HCT116 (cell line): ENCODE measurements around the gene STH. TPM values are rescaled to one million over a fixed set of nuclear protein-coding genes. Genes with fewer than 3 reads are reported as not detected.

Source experiments
- ATAC-seq: fragments of 200-7000 bp; cut with Tn5 transposase; 2 replicates; pipeline ENCODE4 v1.9.1; 2020; ENCODE audit warnings: mild to moderate bottlenecking, moderate library complexity
- BruUV-seq: library from RNA; stranded (reverse); fragments of 400-500 nt; replicated peaks from 2 replicates; lab custom pipeline; 2021; lab: Mats Ljungman, UMichigan
- CTCF ChIA-PET: fragments of 300-600 bp; sonication (Branson Sonifier 250); formaldehyde crosslinking; loops from one replicate; lab custom pipeline; 2021; ENCODE audit warnings: antibody characterized with exemption; lab: Charles Lee
- POLR2A ChIA-PET: fragments of 300-600, 350-600 bp; sonication (Branson Sonifier 250); formaldehyde crosslinking; loops from one replicate; lab custom pipeline; 2021; ENCODE audit warnings: antibody characterized with exemption; lab: Charles Lee
- RAD21 ChIA-PET, 2 experiments: fragments of 300-600 bp; sonication (Branson Sonifier 250); formaldehyde crosslinking; loops; one replicate each; lab custom pipeline; 2023; ENCODE audit warnings: low total read pairs in 2 of 2; ENCODE audit not compliant: uncharacterized antibody in 2 of 2, unreplicated experiment in 2 of 2, low non-redundant PET in 1 of 2; lab: Charles Lee
- DNase-seq: peaks from one replicate; pipeline ENCODE4 v3.0.0-alpha.2; 2010; ENCODE audit warnings: low read depth, low spot score
- H2AFZ ChIP-seq: fragments of 200-600 bp; shearing (Covaris generic), sonication (generic); 2 replicates; pipeline ENCODE4 v1.6.1; 2017; ENCODE audit warnings: low read depth, mixed run types, mixed read lengths, antibody characterized with exemption, low read length; ENCODE audit not compliant: poor library complexity, severe bottlenecking
- H3K27ac ChIP-seq: 2 replicates; pipeline ENCODE4 v1.5.1; 2012; ENCODE audit warnings: low read depth, low read length
- H3K27me3 ChIP-seq: fragments of 200-600 bp; sonication (generic); 2 replicates; pipeline ENCODE4 v1.6.1; 2016; ENCODE audit warnings: mixed run types, low read length, mixed read lengths; ENCODE audit not compliant: insufficient read depth
- H3K36me3 ChIP-seq, 2 experiments: fragments of 200-500 bp in 1 of 2; fragments of 200-600 bp in 1 of 2; sonication (Bioruptor generic) in 1 of 2; sonication (generic) in 1 of 2; 2 replicates each; pipeline versions ENCODE4 v1.5.1 to v1.6.1; 2014 to 2016; ENCODE audit warnings: low read length in 2 of 2, inconsistent platforms in 1 of 2, mixed read lengths in 1 of 2, mixed run types in 1 of 2; ENCODE audit not compliant: insufficient read depth in 2 of 2, control insufficient read depth in 1 of 2
- H3K4me1 ChIP-seq, 2 experiments: fragments of 200-600 bp in 1 of 2; sonication (generic) in 1 of 2; 2 replicates each; pipeline versions ENCODE4 v1.5.1 to v1.6.1; 2012 to 2017; ENCODE audit warnings: low read length in 2 of 2, inconsistent platforms in 1 of 2, mild to moderate bottlenecking in 1 of 2, mixed read lengths in 1 of 2, mixed run types in 1 of 2, moderate library complexity in 1 of 2; ENCODE audit not compliant: insufficient read depth in 2 of 2, control insufficient read depth in 1 of 2
- H3K4me2 ChIP-seq: fragments of 200-600 bp; sonication (generic); 2 replicates; pipeline ENCODE4 v1.6.1; 2017; ENCODE audit warnings: mixed run types, low read length, mixed read lengths
- H3K4me3 ChIP-seq, 2 experiments: fragments of 200-600 bp in 1 of 2; sonication (generic) in 1 of 2; replicated peaks in 1 of 2; 2 replicates each; pipeline ENCODE4 v1.5.1; 2011 to 2016; ENCODE audit warnings: low read length in 2 of 2, control low read depth in 1 of 2, low read depth in 1 of 2, mild to moderate bottlenecking in 1 of 2, mixed read lengths in 1 of 2, mixed run types in 1 of 2
- H3K79me2 ChIP-seq: fragments of 200-600 bp; sonication (generic); 2 replicates; pipeline ENCODE4 v1.6.1; 2017; ENCODE audit warnings: mild to moderate bottlenecking, mixed run types, low read length, moderate library complexity, mixed read lengths; ENCODE audit not compliant: insufficient read depth
- H3K9ac ChIP-seq: fragments of 200-600 bp; sonication (generic); 2 replicates; pipeline ENCODE4 v1.6.1; 2016; ENCODE audit warnings: low read length, mixed read lengths
- H3K9me2 ChIP-seq: fragments of 200-600 bp; sonication (generic), shearing (Covaris generic); 2 replicates; pipeline ENCODE4 v1.6.1; 2017; ENCODE audit warnings: mixed run types, mild to moderate bottlenecking, moderate library complexity; ENCODE audit not compliant: insufficient read depth
- H3K9me3 ChIP-seq, 2 experiments: fragments of 200-500 bp in 1 of 2; fragments of 200-600 bp in 1 of 2; sonication (Bioruptor generic) in 1 of 2; sonication (generic) in 1 of 2; 2 replicates each; pipeline ENCODE4 v1.6.1; 2014 to 2017; ENCODE audit warnings: low read length in 2 of 2, mixed read lengths in 2 of 2, inconsistent platforms in 1 of 2, low read depth in 1 of 2, mild to moderate bottlenecking in 1 of 2, mixed run types in 1 of 2, moderate library complexity in 1 of 2; ENCODE audit not compliant: control insufficient read depth in 1 of 2, insufficient read depth in 1 of 2
- H4K20me1 ChIP-seq: fragments of 200-600 bp; sonication (generic), shearing (Covaris generic); 2 replicates; pipeline ENCODE4 v1.6.1; 2017; ENCODE audit warnings: mixed run types, mild to moderate bottlenecking, moderate library complexity; ENCODE audit not compliant: insufficient read depth
- RAD21 ChIP-seq: IDR thresholded peaks from 2 replicates; pipeline ENCODE4 v1.6.1; 2012; ENCODE audit warnings: low read depth, mild to moderate bottlenecking
- ZBTB33 ChIP-seq: IDR thresholded peaks from 2 replicates; pipeline ENCODE4 v1.6.1; 2011; ENCODE audit warnings: mild to moderate bottlenecking, low read length, moderate library complexity; ENCODE audit not compliant: insufficient replicate concordance; ENCODE audit errors: extremely low read depth
- intact Hi-C: fragments of 100-400 bp; cut with micrococcal nuclease; formaldehyde crosslinking; loops from 2 replicates; pipeline ENCODE4 v1.10.0; 2022
- total RNA-seq: library from RNA; stranded (reverse); gene quantifications from one replicate; pipeline ENCODE4 v1.2.1, GENCODE V29; 2021; ENCODE audit not compliant: unreplicated experiment
- TF ChIP-seq, protein P1 (sequence below): IDR thresholded peaks from 2 replicates; pipeline ENCODE4 v1.6.1; 2012
- TF ChIP-seq, protein P2 (sequence below): IDR thresholded peaks from 2 replicates; pipeline ENCODE4 v1.6.1; 2012; ENCODE audit warnings: low read depth
- TF ChIP-seq, protein P3 (sequence below), 3 experiments: fragments of 200-600 bp in 1 of 3; sonication (generic) in 1 of 3; IDR thresholded peaks in 2 of 3; conservative IDR thresholded peaks in 1 of 3; 2 replicates each; pipeline ENCODE4 v1.5.1; 2012 to 2017; ENCODE audit warnings: low read depth in 2 of 3, low read length in 2 of 3, antibody characterized with exemption in 1 of 3, borderline replicate concordance in 1 of 3, control low read depth in 1 of 3, mild to moderate bottlenecking in 1 of 3, mixed read lengths in 1 of 3, mixed run types in 1 of 3, moderate library complexity in 1 of 3; ENCODE audit not compliant: insufficient read depth in 1 of 3

The STH gene
- total RNA-seq, 1 experiment from 2014 or later: not detected

DNA sequence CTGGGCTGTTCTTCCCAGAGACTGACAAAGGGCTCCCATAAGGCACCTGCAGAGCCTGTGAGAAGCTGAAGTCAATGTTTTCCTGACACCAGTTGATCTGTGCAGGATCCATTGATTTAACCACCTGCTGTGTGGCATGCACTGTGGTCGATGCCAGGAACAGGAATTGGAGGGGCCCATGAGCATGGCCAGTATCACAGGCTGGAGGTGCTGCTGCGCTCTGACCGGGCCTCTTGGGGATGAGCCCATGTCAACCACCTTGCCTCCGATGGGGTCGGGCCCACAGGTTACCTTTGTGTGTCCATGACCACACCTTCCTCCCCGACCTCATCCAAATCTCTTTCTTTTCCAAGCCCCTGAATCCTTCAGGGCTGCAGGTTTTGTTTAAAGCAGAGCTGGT is 18.2 kb upstream of the STH start:
- Histone ChIP-seq H2AFZ (no peak overlapping the region), H3K27me3 (no peaks in the 10 kb centered on the region), H3K9me2 (no peaks in the 10 kb centered on the region), H4K20me1 (no peaks in the 10 kb centered on the region), H3K79me2 (no peaks in the 10 kb centered on the region), H3K4me2 (no peak overlapping the region), H3K36me3 (no peaks in the 10 kb centered on the region), H3K4me3 (no peak overlapping the region), H3K9me3 (no peaks in the 10 kb centered on the region), H3K27ac (no peak overlapping the region), H3K9ac (no peak overlapping the region), H3K4me1 (no peaks in the 10 kb centered on the region)
- no peak for DNase-seq
- ATAC-seq: no peak
- intact Hi-C loops: no loop called here
- no TSS peak for BruUV-seq
- POLR2A ChIA-PET: no interaction called here
- RAD21 ChIA-PET: no interaction called here
- CTCF ChIA-PET: no interaction called here
- no peak for TF ChIP-seq RAD21
- TF ChIP-seq, protein P1, sequence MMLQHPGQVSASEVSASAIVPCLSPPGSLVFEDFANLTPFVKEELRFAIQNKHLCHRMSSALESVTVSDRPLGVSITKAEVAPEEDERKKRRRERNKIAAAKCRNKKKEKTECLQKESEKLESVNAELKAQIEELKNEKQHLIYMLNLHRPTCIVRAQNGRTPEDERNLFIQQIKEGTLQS: no peak

DNA sequence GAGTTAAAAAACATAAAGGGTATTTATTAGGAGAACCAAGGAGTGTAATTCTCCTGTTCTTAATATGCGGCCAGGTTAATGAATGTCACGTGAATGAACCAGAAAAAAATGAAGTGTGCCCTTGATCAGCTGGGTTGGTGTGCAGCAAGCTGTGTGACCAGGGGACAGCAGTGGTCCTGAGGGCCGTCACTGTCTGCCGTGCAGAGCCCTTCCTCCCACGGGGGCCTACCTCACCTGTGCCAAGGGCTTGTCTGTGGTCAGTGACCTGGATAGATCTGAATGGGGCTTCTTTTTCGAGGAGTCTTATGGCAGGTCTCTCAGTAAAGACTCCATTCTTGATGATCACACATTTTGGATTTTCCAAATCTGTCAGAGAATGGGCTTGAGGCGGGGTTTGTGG is 17.7 kb upstream of the STH start:
- H3K4me3 ChIP-seq: no peak overlapping the region
- TF ChIP-seq RAD21 (no peak), ZBTB33 (no peak)
- TF ChIP-seq, protein P2, sequence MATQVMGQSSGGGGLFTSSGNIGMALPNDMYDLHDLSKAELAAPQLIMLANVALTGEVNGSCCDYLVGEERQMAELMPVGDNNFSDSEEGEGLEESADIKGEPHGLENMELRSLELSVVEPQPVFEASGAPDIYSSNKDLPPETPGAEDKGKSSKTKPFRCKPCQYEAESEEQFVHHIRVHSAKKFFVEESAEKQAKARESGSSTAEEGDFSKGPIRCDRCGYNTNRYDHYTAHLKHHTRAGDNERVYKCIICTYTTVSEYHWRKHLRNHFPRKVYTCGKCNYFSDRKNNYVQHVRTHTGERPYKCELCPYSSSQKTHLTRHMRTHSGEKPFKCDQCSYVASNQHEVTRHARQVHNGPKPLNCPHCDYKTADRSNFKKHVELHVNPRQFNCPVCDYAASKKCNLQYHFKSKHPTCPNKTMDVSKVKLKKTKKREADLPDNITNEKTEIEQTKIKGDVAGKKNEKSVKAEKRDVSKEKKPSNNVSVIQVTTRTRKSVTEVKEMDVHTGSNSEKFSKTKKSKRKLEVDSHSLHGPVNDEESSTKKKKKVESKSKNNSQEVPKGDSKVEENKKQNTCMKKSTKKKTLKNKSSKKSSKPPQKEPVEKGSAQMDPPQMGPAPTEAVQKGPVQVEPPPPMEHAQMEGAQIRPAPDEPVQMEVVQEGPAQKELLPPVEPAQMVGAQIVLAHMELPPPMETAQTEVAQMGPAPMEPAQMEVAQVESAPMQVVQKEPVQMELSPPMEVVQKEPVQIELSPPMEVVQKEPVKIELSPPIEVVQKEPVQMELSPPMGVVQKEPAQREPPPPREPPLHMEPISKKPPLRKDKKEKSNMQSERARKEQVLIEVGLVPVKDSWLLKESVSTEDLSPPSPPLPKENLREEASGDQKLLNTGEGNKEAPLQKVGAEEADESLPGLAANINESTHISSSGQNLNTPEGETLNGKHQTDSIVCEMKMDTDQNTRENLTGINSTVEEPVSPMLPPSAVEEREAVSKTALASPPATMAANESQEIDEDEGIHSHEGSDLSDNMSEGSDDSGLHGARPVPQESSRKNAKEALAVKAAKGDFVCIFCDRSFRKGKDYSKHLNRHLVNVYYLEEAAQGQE: no peak
- TF ChIP-seq, protein P3, sequence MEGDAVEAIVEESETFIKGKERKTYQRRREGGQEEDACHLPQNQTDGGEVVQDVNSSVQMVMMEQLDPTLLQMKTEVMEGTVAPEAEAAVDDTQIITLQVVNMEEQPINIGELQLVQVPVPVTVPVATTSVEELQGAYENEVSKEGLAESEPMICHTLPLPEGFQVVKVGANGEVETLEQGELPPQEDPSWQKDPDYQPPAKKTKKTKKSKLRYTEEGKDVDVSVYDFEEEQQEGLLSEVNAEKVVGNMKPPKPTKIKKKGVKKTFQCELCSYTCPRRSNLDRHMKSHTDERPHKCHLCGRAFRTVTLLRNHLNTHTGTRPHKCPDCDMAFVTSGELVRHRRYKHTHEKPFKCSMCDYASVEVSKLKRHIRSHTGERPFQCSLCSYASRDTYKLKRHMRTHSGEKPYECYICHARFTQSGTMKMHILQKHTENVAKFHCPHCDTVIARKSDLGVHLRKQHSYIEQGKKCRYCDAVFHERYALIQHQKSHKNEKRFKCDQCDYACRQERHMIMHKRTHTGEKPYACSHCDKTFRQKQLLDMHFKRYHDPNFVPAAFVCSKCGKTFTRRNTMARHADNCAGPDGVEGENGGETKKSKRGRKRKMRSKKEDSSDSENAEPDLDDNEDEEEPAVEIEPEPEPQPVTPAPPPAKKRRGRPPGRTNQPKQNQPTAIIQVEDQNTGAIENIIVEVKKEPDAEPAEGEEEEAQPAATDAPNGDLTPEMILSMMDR (IDR thresholded peaks at IDR 0.05 in 2 of 3, conservative IDR thresholded peaks at IDR 0.05 in 1 of 3; ENCODE audit: borderline replicate concordance in 1 of 3, insufficient read depth in 1 of 3, low read depth in 2 of 3, low read length in 2 of 3): no peak
- TF ChIP-seq, all 23 proteins: peak for 0
- ATAC-seq: no peak
- no peaks in the 10 kb centered on the region for H3K4me1 ChIP-seq
- CTCF ChIA-PET: no interaction called here
- H3K27ac ChIP-seq: no peak overlapping the region
- no peak overlapping the region for H3K9ac ChIP-seq
- no peak for DNase-seq
- H3K27me3 ChIP-seq: no peaks in the 10 kb centered on the region
- no peaks in the 10 kb centered on the region for H3K36me3 ChIP-seq
- H3K9me2 ChIP-seq: no peaks in the 10 kb centered on the region
- H3K79me2 ChIP-seq: no peaks in the 10 kb centered on the region
- no peaks in the 10 kb centered on the region for H4K20me1 ChIP-seq
- no peak overlapping the region for H3K4me2 ChIP-seq
- POLR2A ChIA-PET: no interaction called here
- RAD21 ChIA-PET: no interaction called here
- no peaks in the 10 kb centered on the region for H3K9me3 ChIP-seq
- intact Hi-C loops: no loop called here
- no peak overlapping the region for H2AFZ ChIP-seq
- BruUV-seq: no TSS peak
